GM12864 (cell line): ENCODE results near the gene MEF2D.

Source experiments
- DNase-seq: peaks from one replicate; pipeline ENCODE4 v3.0.0-alpha.2; 2011; ENCODE audit warnings: low read depth
- H3K4me3 ChIP-seq: 2 replicates; pipeline ENCODE4 v1.5.1; 2011; ENCODE audit warnings: mild to moderate bottlenecking, low read depth, low read length, control low read depth
- TF ChIP-seq, protein P1 (sequence below): IDR thresholded peaks from 2 replicates; pipeline ENCODE4 v1.5.1; 2011; ENCODE audit warnings: low read depth, mild to moderate bottlenecking, moderate library complexity, low read length, control low read depth, inconsistent platforms; ENCODE audit errors: missing control alignments

MEF2D gene

DNA sequence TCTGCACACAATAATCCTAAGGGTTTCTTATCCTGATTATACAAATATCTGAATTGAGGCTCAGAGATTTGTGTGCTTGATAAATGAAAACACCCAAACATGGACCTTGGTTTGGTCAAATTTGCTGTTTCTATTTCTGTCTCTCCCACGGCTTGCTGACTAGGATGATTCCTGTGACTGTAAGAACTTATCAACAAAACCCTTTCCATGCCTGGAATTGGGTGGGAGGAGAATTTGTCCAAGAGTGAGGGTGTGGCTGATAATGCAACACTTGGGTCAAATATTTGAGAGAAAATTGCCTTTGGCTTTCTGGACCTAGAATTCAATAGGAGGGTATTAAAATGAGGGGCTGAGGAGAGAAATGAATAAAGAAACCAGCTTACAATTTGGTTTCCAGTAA is 83.6 kb downstream of the MEF2D start:
- DNase-seq: no peak
- TF ChIP-seq, protein P1, sequence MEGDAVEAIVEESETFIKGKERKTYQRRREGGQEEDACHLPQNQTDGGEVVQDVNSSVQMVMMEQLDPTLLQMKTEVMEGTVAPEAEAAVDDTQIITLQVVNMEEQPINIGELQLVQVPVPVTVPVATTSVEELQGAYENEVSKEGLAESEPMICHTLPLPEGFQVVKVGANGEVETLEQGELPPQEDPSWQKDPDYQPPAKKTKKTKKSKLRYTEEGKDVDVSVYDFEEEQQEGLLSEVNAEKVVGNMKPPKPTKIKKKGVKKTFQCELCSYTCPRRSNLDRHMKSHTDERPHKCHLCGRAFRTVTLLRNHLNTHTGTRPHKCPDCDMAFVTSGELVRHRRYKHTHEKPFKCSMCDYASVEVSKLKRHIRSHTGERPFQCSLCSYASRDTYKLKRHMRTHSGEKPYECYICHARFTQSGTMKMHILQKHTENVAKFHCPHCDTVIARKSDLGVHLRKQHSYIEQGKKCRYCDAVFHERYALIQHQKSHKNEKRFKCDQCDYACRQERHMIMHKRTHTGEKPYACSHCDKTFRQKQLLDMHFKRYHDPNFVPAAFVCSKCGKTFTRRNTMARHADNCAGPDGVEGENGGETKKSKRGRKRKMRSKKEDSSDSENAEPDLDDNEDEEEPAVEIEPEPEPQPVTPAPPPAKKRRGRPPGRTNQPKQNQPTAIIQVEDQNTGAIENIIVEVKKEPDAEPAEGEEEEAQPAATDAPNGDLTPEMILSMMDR: no peak
- no peak overlapping the region for H3K4me3 ChIP-seq

DNA sequence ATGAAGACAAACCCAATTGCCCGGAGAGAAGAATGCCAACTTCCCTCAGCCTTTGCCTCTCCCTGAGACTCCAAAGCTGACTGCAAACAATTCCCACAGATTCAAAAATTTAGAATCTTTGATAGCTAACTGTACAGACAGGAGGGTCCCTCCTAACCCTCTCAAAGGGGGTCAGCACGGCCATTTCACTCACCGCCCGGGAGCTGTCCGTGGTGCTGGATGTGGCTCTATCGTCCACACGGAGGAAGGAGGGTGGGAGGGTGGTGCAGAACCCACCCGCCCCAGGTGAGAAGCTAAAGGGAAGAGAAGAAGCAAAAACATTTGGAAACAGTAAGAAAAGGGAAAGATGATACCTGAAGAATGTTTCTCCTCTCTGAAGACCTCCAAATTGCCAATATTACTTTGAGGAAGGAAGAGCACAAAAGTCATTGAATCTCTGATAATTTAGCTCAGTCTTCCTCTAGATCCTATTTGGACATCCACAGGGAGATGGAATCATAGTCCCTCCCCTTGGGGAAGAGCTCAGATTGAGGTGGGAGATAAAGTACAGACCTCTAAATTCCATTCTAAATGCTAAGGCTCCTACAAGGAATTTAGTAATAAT is 86.0 kb downstream of the MEF2D start:
- no peak for DNase-seq
- no peak overlapping the region for H3K4me3 ChIP-seq
- TF ChIP-seq, protein P1: no peak
